IMR-90 (cell line): ENCODE results near the gene SIRT7. TPM values are rescaled to one million over a fixed set of nuclear protein-coding genes. Genes with fewer than 3 reads are reported as not detected.

ENCODE experiments used
- ATAC-seq: fragments of 200-7000 bp; cut with Tn5 transposase; 2 replicates; pipeline ENCODE4 v1.9.1; 2020; ENCODE audit warnings: low read depth, mild to moderate bottlenecking, moderate library complexity
- BruUV-seq: library from RNA; stranded (reverse); fragments of 400-500 nt; replicated peaks from 2 replicates; lab custom pipeline; 2021; lab: Mats Ljungman, UMichigan
- CTCF ChIA-PET: fragments of 300-600 bp; formaldehyde crosslinking; extraction: SDS; loops from one replicate; lab custom pipeline; 2021; ENCODE audit warnings: antibody characterized with exemption; lab: Yijun Ruan, JAX
- POLR2A ChIA-PET: fragments of 300-600 bp; sonication (Branson Sonifier 250); formaldehyde crosslinking; loops from one replicate; lab custom pipeline; 2022; ENCODE audit warnings: antibody characterized with exemption; ENCODE audit not compliant: unreplicated experiment; lab: Charles Lee
- DNase-seq: peaks from one replicate; pipeline ENCODE4 v3.0.0; 2013
- H2AFZ ChIP-seq: replicated peaks from 2 replicates; pipeline ENCODE3; 2013; ENCODE audit warnings: low read length, mild to moderate bottlenecking; ENCODE audit not compliant: poor library complexity
- H2AK5ac ChIP-seq: 2 replicates; pipeline ENCODE4 v1.6.1; 2013; ENCODE audit warnings: low read depth, low read length, inconsistent platforms
- H2AK9ac ChIP-seq: replicated peaks from 2 replicates; pipeline ENCODE3; 2013; ENCODE audit warnings: mild to moderate bottlenecking, low read depth, low read length, moderate library complexity; ENCODE audit not compliant: poor library complexity
- H2BK120ac ChIP-seq: 2 replicates; pipeline ENCODE4 v1.6.1; 2013; ENCODE audit warnings: low read depth, low read length, inconsistent platforms
- H2BK15ac ChIP-seq: 3 replicates; pipeline ENCODE4 v1.6.1; 2013; ENCODE audit warnings: low read depth, low read length, inconsistent platforms
- H2BK20ac ChIP-seq: 2 replicates; pipeline ENCODE4 v1.6.1; 2013; ENCODE audit warnings: low read depth, mild to moderate bottlenecking, inconsistent platforms, low read length, moderate library complexity
- H2BK5ac ChIP-seq: 2 replicates; pipeline ENCODE4 v1.6.1; 2013; ENCODE audit warnings: mild to moderate bottlenecking, low read depth, low read length, inconsistent platforms; ENCODE audit not compliant: poor library complexity, severe bottlenecking
- H3K14ac ChIP-seq: replicated peaks from 2 replicates; pipeline ENCODE4 v1.6.1; 2013; ENCODE audit warnings: low read depth, low read length, inconsistent platforms
- H3K18ac ChIP-seq: 2 replicates; pipeline ENCODE4 v1.6.1; 2013; ENCODE audit warnings: low read depth, low read length, control low read depth
- H3K23ac ChIP-seq: 2 replicates; pipeline ENCODE4 v1.6.1; 2013; ENCODE audit warnings: low read depth, low read length, inconsistent platforms
- H3K27ac ChIP-seq: 2 replicates; pipeline ENCODE4 v1.5.1; 2013; ENCODE audit warnings: mild to moderate bottlenecking, control low read depth, low read length; ENCODE audit not compliant: insufficient read depth
- H3K27me3 ChIP-seq: 2 replicates; pipeline ENCODE4 v1.6.1; 2013; ENCODE audit warnings: low read length; ENCODE audit not compliant: control insufficient read depth, insufficient read depth
- H3K36me3 ChIP-seq: 2 replicates; pipeline ENCODE4 v1.6.1; 2013; ENCODE audit warnings: low read length, mixed read lengths; ENCODE audit not compliant: control insufficient read depth, insufficient read depth
- H3K4ac ChIP-seq: 2 replicates; pipeline ENCODE4 v1.6.1; 2013; ENCODE audit warnings: low read depth, low read length, inconsistent platforms
- H3K4me1 ChIP-seq: 2 replicates; pipeline ENCODE4 v1.6.1; 2013; ENCODE audit warnings: low read length, mixed read lengths; ENCODE audit not compliant: control insufficient read depth, insufficient read depth
- H3K4me2 ChIP-seq: 2 replicates; pipeline ENCODE4 v1.6.1; 2013; ENCODE audit warnings: low read depth, mild to moderate bottlenecking, control low read depth, low read length, moderate library complexity
- H3K4me3 ChIP-seq: 2 replicates; pipeline ENCODE4 v1.5.1; 2013; ENCODE audit warnings: low read depth, mild to moderate bottlenecking, control low read depth, low read length, moderate library complexity; ENCODE audit not compliant: insufficient read depth
- H3K56ac ChIP-seq: 2 replicates; pipeline ENCODE4 v1.6.1; 2013; ENCODE audit warnings: low read length, inconsistent platforms; ENCODE audit not compliant: insufficient read depth; ENCODE audit errors: extremely low read depth
- H3K79me1 ChIP-seq, 2 experiments: 2 replicates each; pipeline ENCODE4 v1.6.1; 2013; ENCODE audit warnings: low read length in 2 of 2, inconsistent platforms in 1 of 2, low read depth in 1 of 2
- H3K9ac ChIP-seq: 2 replicates; pipeline ENCODE4 v1.6.1; 2013; ENCODE audit warnings: low read depth, low read length, control low read depth
- H3K9me1 ChIP-seq: 2 replicates; pipeline ENCODE4 v1.6.1; 2013; ENCODE audit warnings: low read length, inconsistent platforms; ENCODE audit not compliant: insufficient read depth
- H3K9me3 ChIP-seq: 2 replicates; pipeline ENCODE4 v1.6.1; 2013; ENCODE audit warnings: low read length; ENCODE audit not compliant: control insufficient read depth, insufficient read depth
- H4K20me1 ChIP-seq: 2 replicates; pipeline ENCODE4 v1.6.1; 2013; ENCODE audit warnings: low read length, inconsistent platforms; ENCODE audit not compliant: insufficient read depth
- H4K5ac ChIP-seq: 2 replicates; pipeline ENCODE4 v1.6.1; 2013; ENCODE audit warnings: mild to moderate bottlenecking, low read depth, low read length, control low read depth
- H4K8ac ChIP-seq, 2 experiments: 2 replicates each; pipeline ENCODE4 v1.6.1; 2013; ENCODE audit warnings: low read depth in 2 of 2, low read length in 2 of 2, control low read depth in 1 of 2, inconsistent platforms in 1 of 2
- H4K91ac ChIP-seq: 2 replicates; pipeline ENCODE4 v1.6.1; 2013; ENCODE audit warnings: low read depth, low read length, inconsistent platforms; ENCODE audit not compliant: insufficient read depth
- CEBPB ChIP-seq: IDR thresholded peaks from 2 replicates; pipeline ENCODE4 v1.6.1; 2012; ENCODE audit warnings: low read depth, low read length, improper control_type of control experiment
- CHD1 ChIP-seq: IDR thresholded peaks from 2 replicates; pipeline ENCODE4 v1.6.1; 2012; ENCODE audit warnings: low read depth, low read length, improper control_type of control experiment
- FOS ChIP-seq: fragments of 150-350 bp; IDR thresholded peaks from 2 replicates; pipeline ENCODE4 v1.6.1; 2016; ENCODE audit warnings: low read depth, low read length
- MXI1 ChIP-seq: IDR thresholded peaks from 2 replicates; pipeline ENCODE4 v1.6.1; 2012; ENCODE audit warnings: low read depth, mild to moderate bottlenecking, low read length, moderate library complexity, borderline replicate concordance
- RAD21 ChIP-seq: IDR thresholded peaks from 2 replicates; pipeline ENCODE4 v1.6.1; 2012; ENCODE audit warnings: low read length, improper control_type of control experiment
- SMC3 ChIP-seq: fragments of 150-350 bp; IDR thresholded peaks from 2 replicates; pipeline ENCODE4 v1.6.1; 2016; ENCODE audit warnings: low read depth, mild to moderate bottlenecking, antibody characterized with exemption, low read length, moderate library complexity
- WGBS, 2 experiments: methylation state at CpG; one replicate each; pipeline versions ENCODE4 v1.1.5 to v1.1.7; 2013; ENCODE audit warnings: missing lambda C conversion rate in 2 of 2; ENCODE audit not compliant: insufficient read length in 1 of 2; ENCODE audit errors: extremely low coverage in 2 of 2; 5-methylcytosine and 5-hydroxymethylcytosine counted together
- dilution Hi-C: fragments of 300-500 bp; cut with HindIII; formaldehyde crosslinking; loops from one replicate; pipeline ENCODE4 v1.14.3; 2018; ENCODE audit warnings: low sequenced_read_pairs; ENCODE audit not compliant: unreplicated experiment
- in situ Hi-C: fragments of 300-500 bp; cut with MboI; formaldehyde crosslinking; loops from 3 replicates; pipeline ENCODE4 v1.14.3; 2019; ENCODE audit warnings: low sequenced_read_pairs, inconsistent platforms, mixed read lengths
- intact Hi-C: fragments of 100-400 bp; cut with micrococcal nuclease; formaldehyde crosslinking; loops from 2 replicates; pipeline ENCODE4 v1.10.0; 2022
- polyA plus RNA-seq, 3 experiments: library from polyadenylated mRNA; depleted of rRNA; stranded (reverse); fragments of >200 nt; gene quantifications; 2 replicates each; pipeline ENCODE4 v1.2.3, GENCODE V29; 2012; ENCODE audit warnings: low replicate concordance in 1 of 3
- total RNA-seq: library from RNA; depleted of rRNA; stranded (reverse); fragments of >200 nt; gene quantifications from 2 replicates; pipeline ENCODE4 v1.2.3, GENCODE V29; 2012

Gene SIRT7
- total and polyA plus RNA-seq, 2 of the 4 experiments (the other 2 are of a cell fraction) = 14.5 to 19.8 TPM

- H4K91ac ChIP-seq = no peak overlapping the region
- no CpG with 5 or more reads among the region's 13 CpGs for WGBS, 2 experiments
- ATAC-seq = no peak
- CTCF ChIA-PET = no interaction called here
- H4K5ac ChIP-seq = no peak overlapping the region
- TF ChIP-seq SMC3 (no peak), CEBPB (no peak), FOS (no peak), CHD1 (no peak), MXI1 (no peak), RAD21 (no peak)
- H3K9ac ChIP-seq = no peak overlapping the region
- H3K79me1 ChIP-seq = no peaks in the 10 kb centered on the region
- H3K4ac ChIP-seq = no peak overlapping the region
- no peak overlapping the region for H3K4me2 ChIP-seq
- no peak overlapping the region for H3K14ac ChIP-seq
- BruUV-seq = no TSS peak
- no peak for DNase-seq
- no peak overlapping the region for H2AFZ ChIP-seq
- in situ Hi-C loops = no loop called here
- H3K9me3 ChIP-seq = no peaks in the 10 kb centered on the region
- no peak overlapping the region for H3K27ac ChIP-seq
- H3K23ac ChIP-seq = no peak overlapping the region
- no peak overlapping the region for H2AK5ac ChIP-seq
- no peak overlapping the region for H2BK5ac ChIP-seq
- H2BK15ac ChIP-seq = no peak overlapping the region
- H2AK9ac ChIP-seq = no peak overlapping the region
- no peak overlapping the region for H3K18ac ChIP-seq
- H2BK20ac ChIP-seq = no peak overlapping the region
- no peak overlapping the region for H3K56ac ChIP-seq
- no peak overlapping the region for H4K8ac ChIP-seq
- dilution Hi-C loops = no loop called here
- no peak overlapping the region for H3K4me3 ChIP-seq
- H3K27me3 ChIP-seq = peaks cover 5% of the 10 kb centered on the region; the same call in 1 of the 2 replicates
- H3K9me1 ChIP-seq = no peaks in the 10 kb centered on the region
- H3K36me3 ChIP-seq = no peaks in the 10 kb centered on the region
- POLR2A ChIA-PET = no interaction called here
- H4K20me1 ChIP-seq = no peaks in the 10 kb centered on the region
- no peaks in the 10 kb centered on the region for H3K4me1 ChIP-seq
- H2BK120ac ChIP-seq = no peak overlapping the region
- intact Hi-C loops = no loop called here
Measured at GRCh38 chr17:81951785-81952684, 34.1 kb upstream of the SIRT7 start.
